ENCODE measurements around the gene TRNAU1AP.

- TF ChIP-seq LEF1 (IDR thresholded peaks at IDR 0.05; ENCODE audit: borderline replicate concordance) (no peak), FOXM1 (IDR thresholded peaks at IDR 0.05; ENCODE audit: borderline replicate concordance) (no peak), FOXA1 (IDR thresholded peaks at IDR 0.05) (no peak), ZNF384 (IDR thresholded peaks at IDR 0.05) (no peak), NFRKB (IDR thresholded peaks at IDR 0.05) (no peak), ELF4 (IDR thresholded peaks at IDR 0.05) (no peak), SP1 (IDR thresholded peaks at IDR 0.05) (no peak), TARDBP (IDR thresholded peaks at IDR 0.05) (no peak), ARNT (IDR thresholded peaks at IDR 0.05) (no peak), HDGF (IDR thresholded peaks at IDR 0.05; ENCODE audit: borderline replicate concordance) (no peak), SUZ12 (IDR thresholded peaks at IDR 0.05) (no peak)
- TF ChIP-seq, protein P1, sequence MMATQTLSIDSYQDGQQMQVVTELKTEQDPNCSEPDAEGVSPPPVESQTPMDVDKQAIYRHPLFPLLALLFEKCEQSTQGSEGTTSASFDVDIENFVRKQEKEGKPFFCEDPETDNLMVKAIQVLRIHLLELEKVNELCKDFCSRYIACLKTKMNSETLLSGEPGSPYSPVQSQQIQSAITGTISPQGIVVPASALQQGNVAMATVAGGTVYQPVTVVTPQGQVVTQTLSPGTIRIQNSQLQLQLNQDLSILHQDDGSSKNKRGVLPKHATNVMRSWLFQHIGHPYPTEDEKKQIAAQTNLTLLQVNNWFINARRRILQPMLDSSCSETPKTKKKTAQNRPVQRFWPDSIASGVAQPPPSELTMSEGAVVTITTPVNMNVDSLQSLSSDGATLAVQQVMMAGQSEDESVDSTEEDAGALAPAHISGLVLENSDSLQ (IDR thresholded peaks at IDR 0.05): no peak
Observed at GRCh38 chr1:28506907-28507246, 46.0 kb upstream of the TRNAU1AP start.
